Measurements from ENCODE around the gene STRAP. TPM values are rescaled to one million over a fixed set of nuclear protein-coding genes. Genes with fewer than 3 reads are reported as not detected.

Gene STRAP
- total and polyA plus RNA-seq, 2 of the 13 experiments (the other 11 are each of a cell fraction or from before 2014, with no cell fraction given) = 66.9 to 118 TPM

DNA sequence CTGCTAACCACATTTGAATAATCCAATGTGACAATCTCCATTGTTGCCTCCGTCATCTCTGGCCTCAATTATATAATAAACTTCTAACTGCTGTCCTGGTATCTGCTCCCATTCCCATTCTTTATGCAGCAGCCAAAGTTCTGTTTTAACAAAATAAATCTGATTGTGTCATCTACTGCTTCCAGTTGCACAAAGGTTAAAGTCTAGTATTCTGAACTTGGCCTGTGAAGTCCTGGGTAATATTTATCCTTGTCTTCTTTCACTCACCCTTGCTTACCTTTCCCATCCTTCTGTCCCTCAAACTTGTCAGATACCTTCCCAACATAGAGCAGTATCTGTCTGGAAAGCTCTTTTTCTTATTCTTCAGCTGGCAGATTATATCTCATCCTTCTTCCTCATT lies 19.3 kb upstream of the STRAP start:
- Histone ChIP-seq H3K79me2 (ENCODE audit: insufficient read depth, low read length) (no peaks in the 10 kb centered on the region), H3K27ac (ENCODE audit: extremely low read length, insufficient read depth, low read length) (no peak overlapping the region), H2AFZ (ENCODE audit: low read length) (no peak overlapping the region), H3K4me1 (ENCODE audit: insufficient read depth, low read length) (peaks cover 37% of the 10 kb centered on the region), H3K36me3 (replicated peaks in 1 of 2; ENCODE audit: control insufficient read depth in 1 of 2, insufficient read depth in 2 of 2, low read length in 2 of 2) (no peaks in the 10 kb centered on the region), H3K9me3 (ENCODE audit: low read length) (no peaks in the 10 kb centered on the region), H3K27me3 (ENCODE audit: control insufficient read depth in 1 of 2, insufficient read depth in 2 of 2, low read length in 2 of 2) (no peaks in the 10 kb centered on the region), H3K4me3 (replicated peaks in 1 of 3; ENCODE audit: insufficient read depth in 1 of 3, low read depth in 2 of 3, low read length in 3 of 3) (no peak overlapping the region), H3K4me2 (ENCODE audit: low read depth, low read length) (peak overlapping the region; percentile 54), H4K20me1 (ENCODE audit: insufficient read depth, low read length) (no peaks in the 10 kb centered on the region), H3K9ac (ENCODE audit: insufficient read depth, low read depth, low read length) (no peak overlapping the region)
- intact Hi-C loops (cut with micrococcal nuclease; ENCODE audit: unreplicated experiment) = no loop called here
- BruUV-seq (replicated peaks) = no TSS peak
- ChIA-PET POLR2A (no interaction called here), CTCF (ENCODE audit: low intra/inter-chr PET ratio, low total read pairs) (no interaction called here)
- FAIRE-seq (no peak), DNase-seq (ENCODE audit: low spot score) (peak; percentile 62), ATAC-seq (peak; percentile 86)
- in situ Hi-C loops (cut with HindIII; ENCODE audit: extremely low pct_ligation_motif_present, low pct_unique_long_range_greater_than_20kb) = no loop called here
- 3% methylated on average over 1 of the region's 1 CpG for WGBS (ENCODE audit: low lambda C conversion rate)
- TF ChIP-seq THAP11 (CRISPR knock-in tag; IDR thresholded peaks at IDR 0.05) = peak; percentile 38; the same call in 1 of the 2 replicates
- TF ChIP-seq HDAC1 (CRISPR knock-in tag; IDR thresholded peaks at IDR 0.05) = peak; percentile 37
- TF ChIP-seq CAMTA2 (CRISPR knock-in tag; IDR thresholded peaks at IDR 0.05; ENCODE audit: borderline replicate concordance) = no peak
- peak; percentile 84 for TF ChIP-seq BCL6 (CRISPR knock-in tag; IDR thresholded peaks at IDR 0.05)
- TF ChIP-seq ZNF672 (CRISPR knock-in tag; IDR thresholded peaks at IDR 0.05) = no peak
- TF ChIP-seq, protein P1, sequence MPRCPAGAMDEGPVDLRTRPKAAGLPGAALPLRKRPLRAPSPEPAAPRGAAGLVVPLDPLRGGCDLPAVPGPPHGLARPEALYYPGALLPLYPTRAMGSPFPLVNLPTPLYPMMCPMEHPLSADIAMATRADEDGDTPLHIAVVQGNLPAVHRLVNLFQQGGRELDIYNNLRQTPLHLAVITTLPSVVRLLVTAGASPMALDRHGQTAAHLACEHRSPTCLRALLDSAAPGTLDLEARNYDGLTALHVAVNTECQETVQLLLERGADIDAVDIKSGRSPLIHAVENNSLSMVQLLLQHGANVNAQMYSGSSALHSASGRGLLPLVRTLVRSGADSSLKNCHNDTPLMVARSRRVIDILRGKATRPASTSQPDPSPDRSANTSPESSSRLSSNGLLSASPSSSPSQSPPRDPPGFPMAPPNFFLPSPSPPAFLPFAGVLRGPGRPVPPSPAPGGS (CRISPR knock-in tag; IDR thresholded peaks at IDR 0.05) = no peak
- no peak for TF ChIP-seq ZNF530 (CRISPR knock-in tag; IDR thresholded peaks at IDR 0.05; ENCODE audit: low read depth)
- TF ChIP-seq, protein P2, sequence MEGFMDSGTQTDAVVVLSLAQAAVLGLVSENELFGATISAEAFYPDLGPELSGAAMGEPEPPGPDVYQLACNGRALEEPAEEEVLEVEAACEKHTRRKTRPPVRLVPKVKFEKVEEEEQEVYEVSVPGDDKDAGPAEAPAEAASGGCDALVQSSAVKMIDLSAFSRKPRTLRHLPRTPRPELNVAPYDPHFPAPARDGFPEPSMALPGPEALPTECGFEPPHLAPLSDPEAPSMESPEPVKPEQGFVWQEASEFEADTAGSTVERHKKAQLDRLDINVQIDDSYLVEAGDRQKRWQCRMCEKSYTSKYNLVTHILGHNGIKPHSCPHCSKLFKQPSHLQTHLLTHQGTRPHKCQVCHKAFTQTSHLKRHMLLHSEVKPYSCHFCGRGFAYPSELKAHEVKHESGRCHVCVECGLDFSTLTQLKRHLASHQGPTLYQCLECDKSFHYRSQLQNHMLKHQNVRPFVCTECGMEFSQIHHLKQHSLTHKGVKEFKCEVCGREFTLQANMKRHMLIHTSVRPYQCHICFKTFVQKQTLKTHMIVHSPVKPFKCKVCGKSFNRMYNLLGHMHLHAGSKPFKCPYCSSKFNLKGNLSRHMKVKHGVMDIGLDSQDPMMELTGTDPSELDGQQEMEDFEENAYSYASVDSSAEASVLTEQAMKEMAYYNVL (CRISPR knock-in tag; IDR thresholded peaks at IDR 0.05; ENCODE audit: borderline replicate concordance) = peak; percentile 60; the same call in 1 of the 2 replicates
- peak; percentile 62 for TF ChIP-seq MED1 (CRISPR knock-in tag; IDR thresholded peaks at IDR 0.05)
- no peak for TF ChIP-seq ZNF660 (CRISPR knock-in tag; IDR thresholded peaks at IDR 0.05; ENCODE audit: borderline replicate concordance, low read depth)
- peak; percentile 94 for TF ChIP-seq SKI (IDR thresholded peaks at IDR 0.05; ENCODE audit: partially characterized antibody)
- no peak for TF ChIP-seq ZNF772 (CRISPR knock-in tag; IDR thresholded peaks at IDR 0.05)
- no peak for TF ChIP-seq ZNF670 (CRISPR knock-in tag; IDR thresholded peaks at IDR 0.05; ENCODE audit: borderline replicate concordance)
- TF ChIP-seq, protein P3, sequence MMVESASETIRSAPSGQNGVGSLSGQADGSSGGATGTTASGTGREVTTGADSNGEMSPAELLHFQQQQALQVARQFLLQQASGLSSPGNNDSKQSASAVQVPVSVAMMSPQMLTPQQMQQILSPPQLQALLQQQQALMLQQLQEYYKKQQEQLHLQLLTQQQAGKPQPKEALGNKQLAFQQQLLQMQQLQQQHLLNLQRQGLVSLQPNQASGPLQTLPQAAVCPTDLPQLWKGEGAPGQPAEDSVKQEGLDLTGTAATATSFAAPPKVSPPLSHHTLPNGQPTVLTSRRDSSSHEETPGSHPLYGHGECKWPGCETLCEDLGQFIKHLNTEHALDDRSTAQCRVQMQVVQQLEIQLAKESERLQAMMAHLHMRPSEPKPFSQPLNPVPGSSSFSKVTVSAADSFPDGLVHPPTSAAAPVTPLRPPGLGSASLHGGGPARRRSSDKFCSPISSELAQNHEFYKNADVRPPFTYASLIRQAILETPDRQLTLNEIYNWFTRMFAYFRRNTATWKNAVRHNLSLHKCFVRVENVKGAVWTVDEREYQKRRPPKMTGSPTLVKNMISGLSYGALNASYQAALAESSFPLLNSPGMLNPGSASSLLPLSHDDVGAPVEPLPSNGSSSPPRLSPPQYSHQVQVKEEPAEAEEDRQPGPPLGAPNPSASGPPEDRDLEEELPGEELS (CRISPR knock-in tag; IDR thresholded peaks at IDR 0.05) = peak; percentile 36; the same call in 1 of the 2 replicates
- TF ChIP-seq, protein P4, sequence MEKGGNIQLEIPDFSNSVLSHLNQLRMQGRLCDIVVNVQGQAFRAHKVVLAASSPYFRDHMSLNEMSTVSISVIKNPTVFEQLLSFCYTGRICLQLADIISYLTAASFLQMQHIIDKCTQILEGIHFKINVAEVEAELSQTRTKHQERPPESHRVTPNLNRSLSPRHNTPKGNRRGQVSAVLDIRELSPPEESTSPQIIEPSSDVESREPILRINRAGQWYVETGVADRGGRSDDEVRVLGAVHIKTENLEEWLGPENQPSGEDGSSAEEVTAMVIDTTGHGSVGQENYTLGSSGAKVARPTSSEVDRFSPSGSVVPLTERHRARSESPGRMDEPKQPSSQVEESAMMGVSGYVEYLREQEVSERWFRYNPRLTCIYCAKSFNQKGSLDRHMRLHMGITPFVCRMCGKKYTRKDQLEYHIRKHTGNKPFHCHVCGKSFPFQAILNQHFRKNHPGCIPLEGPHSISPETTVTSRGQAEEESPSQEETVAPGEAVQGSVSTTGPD (CRISPR knock-in tag; IDR thresholded peaks at IDR 0.05) = no peak
- TF ChIP-seq ETV5 (CRISPR knock-in tag; IDR thresholded peaks at IDR 0.05; ENCODE audit: borderline replicate concordance) = no peak
- TF ChIP-seq ZBTB7B (CRISPR knock-in tag; IDR thresholded peaks at IDR 0.05) = no peak
- TF ChIP-seq ZNF792 (CRISPR knock-in tag; IDR thresholded peaks at IDR 0.05) = no peak
- TF ChIP-seq, protein P5, sequence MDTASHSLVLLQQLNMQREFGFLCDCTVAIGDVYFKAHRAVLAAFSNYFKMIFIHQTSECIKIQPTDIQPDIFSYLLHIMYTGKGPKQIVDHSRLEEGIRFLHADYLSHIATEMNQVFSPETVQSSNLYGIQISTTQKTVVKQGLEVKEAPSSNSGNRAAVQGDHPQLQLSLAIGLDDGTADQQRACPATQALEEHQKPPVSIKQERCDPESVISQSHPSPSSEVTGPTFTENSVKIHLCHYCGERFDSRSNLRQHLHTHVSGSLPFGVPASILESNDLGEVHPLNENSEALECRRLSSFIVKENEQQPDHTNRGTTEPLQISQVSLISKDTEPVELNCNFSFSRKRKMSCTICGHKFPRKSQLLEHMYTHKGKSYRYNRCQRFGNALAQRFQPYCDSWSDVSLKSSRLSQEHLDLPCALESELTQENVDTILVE (CRISPR knock-in tag; IDR thresholded peaks at IDR 0.05) = no peak

Data from HepG2 (cell line).